ENCODE results near the gene PSPN.
A peak's percentile ranks its signal among the peaks of the same experiment; 100 is the strongest.

PSPN gene

DNA sequence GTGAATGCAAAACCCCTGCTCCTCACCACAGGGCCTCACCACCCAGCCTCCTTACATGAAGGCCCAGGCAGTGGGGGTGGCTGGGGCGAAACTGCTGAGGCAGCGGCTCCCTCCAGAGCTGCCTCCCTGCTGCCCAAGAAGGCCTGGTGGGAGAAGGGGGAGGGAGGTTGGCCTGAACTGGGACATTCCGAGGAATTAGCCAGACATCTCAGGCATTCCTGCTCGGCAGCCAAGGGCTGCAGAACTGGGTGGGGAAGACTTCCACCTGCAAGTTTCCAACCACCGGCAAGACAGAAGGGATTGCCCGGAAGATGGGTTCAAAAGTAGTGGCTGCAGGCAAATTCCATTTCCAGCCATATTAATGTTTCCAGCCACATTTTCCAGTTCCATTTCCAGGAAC lies 2.3 kb upstream of the PSPN start:
- no peak overlapping the region for H3K4me3 ChIP-seq
- no peaks in the 10 kb centered on the region for H3K27me3 ChIP-seq
- intact Hi-C loops (cut with DNase I; ENCODE audit: low total_unique reads): loop anchor here (10.0 kb wide), 1 partner anchor 357 kb away; the partner anchor contains the start of genes GPR108 and TRIP10
- peaks cover 0 to 28% (median 22%) of the 10 kb centered on the region in 4 donors for H3K4me1 ChIP-seq
- DNase-seq: no peak
- peaks cover 0 to 7% (median 0%) of the 10 kb centered on the region in 3 donors for H3K9me3 ChIP-seq
- TF ChIP-seq, protein P1, sequence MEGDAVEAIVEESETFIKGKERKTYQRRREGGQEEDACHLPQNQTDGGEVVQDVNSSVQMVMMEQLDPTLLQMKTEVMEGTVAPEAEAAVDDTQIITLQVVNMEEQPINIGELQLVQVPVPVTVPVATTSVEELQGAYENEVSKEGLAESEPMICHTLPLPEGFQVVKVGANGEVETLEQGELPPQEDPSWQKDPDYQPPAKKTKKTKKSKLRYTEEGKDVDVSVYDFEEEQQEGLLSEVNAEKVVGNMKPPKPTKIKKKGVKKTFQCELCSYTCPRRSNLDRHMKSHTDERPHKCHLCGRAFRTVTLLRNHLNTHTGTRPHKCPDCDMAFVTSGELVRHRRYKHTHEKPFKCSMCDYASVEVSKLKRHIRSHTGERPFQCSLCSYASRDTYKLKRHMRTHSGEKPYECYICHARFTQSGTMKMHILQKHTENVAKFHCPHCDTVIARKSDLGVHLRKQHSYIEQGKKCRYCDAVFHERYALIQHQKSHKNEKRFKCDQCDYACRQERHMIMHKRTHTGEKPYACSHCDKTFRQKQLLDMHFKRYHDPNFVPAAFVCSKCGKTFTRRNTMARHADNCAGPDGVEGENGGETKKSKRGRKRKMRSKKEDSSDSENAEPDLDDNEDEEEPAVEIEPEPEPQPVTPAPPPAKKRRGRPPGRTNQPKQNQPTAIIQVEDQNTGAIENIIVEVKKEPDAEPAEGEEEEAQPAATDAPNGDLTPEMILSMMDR (IDR thresholded peaks at IDR 0.05): no peak
- H3K36me3 ChIP-seq: peaks cover 37 to 63% (median 41%) of the 10 kb centered on the region in 3 donors
- H3K27ac ChIP-seq: peak overlapping the region; percentile 4 to 49

DNA sequence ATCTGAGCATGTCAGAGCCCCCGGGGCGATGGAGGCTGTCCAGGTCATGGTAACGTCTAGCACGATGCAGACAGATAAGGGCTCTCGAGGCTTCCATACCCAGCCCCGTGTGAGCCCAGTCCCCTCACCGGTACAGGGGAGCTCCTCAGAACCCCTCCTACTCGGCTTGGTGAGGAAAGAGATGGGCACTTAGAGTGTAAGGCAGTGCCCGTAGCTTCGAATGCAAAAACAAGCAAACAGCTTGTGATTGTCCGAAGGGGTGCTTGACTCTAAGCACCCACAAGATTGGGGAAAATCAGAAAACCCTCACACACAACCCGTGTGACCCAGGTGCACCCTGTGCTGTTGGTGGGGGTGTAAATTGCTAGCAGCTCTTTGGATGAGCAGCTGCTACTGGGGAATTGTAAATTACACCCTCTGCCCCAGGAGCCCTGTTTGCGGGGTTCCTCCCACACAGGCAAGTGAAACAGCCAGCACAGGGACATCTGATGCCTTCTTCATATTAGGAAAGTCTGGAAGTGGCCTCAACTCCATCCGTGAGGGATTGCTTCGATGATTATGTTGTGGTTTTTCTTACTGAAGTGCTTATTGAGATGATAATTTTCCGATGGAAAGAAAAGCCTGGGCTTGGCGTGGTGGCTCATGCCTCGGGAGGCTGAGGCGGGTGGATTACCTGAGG lies 918 bp upstream of the PSPN start:
- intact Hi-C loops (cut with DNase I; ENCODE audit: low total_unique reads): loop anchor here (10.0 kb wide), 1 partner anchor 358 kb away; the partner anchor contains the start of genes GPR108 and TRIP10
- TF ChIP-seq, protein P1 (IDR thresholded peaks at IDR 0.05): no peak
- DNase-seq: no peak
- Histone ChIP-seq H3K9me3 (peaks cover 0 to 7% (median 0%) of the 10 kb centered on the region in 3 donors), H3K27me3 (no peaks in the 10 kb centered on the region), H3K4me1 (peaks cover 0 to 32% (median 25%) of the 10 kb centered on the region in 4 donors), H3K4me3 (no peak overlapping the region), H3K36me3 (peaks cover 24 to 50% (median 30%) of the 10 kb centered on the region in 3 donors), H3K27ac (peak overlapping the region; percentile 8 to 25)

DNA sequence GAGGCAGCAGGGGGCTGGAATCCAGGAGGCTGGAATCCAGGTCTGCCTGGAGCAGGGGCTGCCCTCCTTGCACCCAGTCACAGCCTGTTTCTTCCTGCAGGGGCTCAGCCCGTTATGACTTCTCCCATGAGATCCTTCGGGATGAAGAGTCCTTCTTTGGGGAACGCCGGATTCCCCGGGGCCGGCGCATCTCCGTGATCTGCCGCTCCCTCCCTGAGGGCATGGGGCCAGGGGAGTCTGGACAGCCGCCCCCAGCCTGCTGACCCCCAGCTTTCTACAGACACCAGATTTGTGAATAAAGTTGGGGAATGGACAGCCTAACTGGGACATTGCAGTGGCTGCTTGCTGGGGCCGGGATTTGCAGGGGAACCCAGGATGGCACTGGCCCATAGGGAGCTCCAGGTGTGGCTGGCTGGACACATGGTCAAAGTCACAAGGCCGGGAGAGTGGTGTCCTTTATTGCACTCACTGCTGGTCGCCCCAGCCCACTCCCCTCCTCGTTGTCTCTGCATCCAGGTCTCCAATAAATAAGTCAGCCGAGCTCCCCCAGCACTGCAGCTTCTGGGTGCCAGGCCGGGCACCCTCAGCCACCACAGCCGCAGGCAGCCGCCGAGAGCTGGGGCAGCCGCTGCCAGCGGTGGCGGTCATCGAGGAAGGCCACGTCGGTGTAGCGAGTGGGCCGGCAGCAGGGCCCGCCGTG lies 872 bp downstream of the PSPN start:
- TF ChIP-seq, protein P1 (IDR thresholded peaks at IDR 0.05): no peak
- Histone ChIP-seq H3K9me3 (peaks cover 0 to 2% (median 0%) of the 10 kb centered on the region in 3 donors), H3K36me3 (peaks cover 6 to 32% (median 12%) of the 10 kb centered on the region in 3 donors), H3K4me1 (peaks cover 0 to 32% (median 25%) of the 10 kb centered on the region in 4 donors), H3K27me3 (no peaks in the 10 kb centered on the region), H3K4me3 (no peak overlapping the region), H3K27ac (peak overlapping the region in 1 of 2 donors; percentile 99)
- DNase-seq: no peak
- intact Hi-C loops (cut with DNase I; ENCODE audit: low total_unique reads): loop anchor here (10.0 kb wide), 1 partner anchor 360 kb away; the partner anchor contains the start of genes GPR108 and TRIP10

DNA sequence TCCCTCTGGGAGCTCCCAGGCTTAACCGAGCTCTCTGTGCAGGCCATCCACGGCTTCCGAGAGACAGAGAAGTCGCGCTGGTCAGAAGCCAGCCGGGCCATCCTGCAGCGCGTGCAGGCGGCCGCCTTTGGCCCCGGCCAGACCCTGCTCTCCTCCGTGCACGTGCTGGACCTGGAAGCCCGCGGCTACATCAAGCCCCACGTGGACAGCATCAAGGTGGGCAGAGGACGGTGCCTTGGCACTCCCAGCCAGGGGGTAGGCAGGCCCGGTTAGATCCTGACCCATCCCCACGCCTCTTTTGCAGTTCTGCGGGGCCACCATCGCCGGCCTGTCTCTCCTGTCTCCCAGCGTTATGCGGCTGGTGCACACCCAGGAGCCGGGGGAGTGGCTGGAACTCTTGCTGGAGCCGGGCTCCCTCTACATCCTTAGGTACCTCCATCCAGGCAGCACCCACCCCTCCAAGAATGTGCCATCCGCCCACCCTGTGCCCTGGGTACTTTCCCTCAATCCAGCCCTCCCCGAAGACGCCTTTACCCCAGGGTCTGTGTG lies 1.5 kb downstream of the PSPN start:
- peaks cover under 1 to 29% (median 7%) of the 10 kb centered on the region in 3 donors for H3K36me3 ChIP-seq
- peak overlapping the region; percentile 95 to 99 for H3K27ac ChIP-seq
- DNase-seq: no peak
- no peaks in the 10 kb centered on the region for H3K27me3 ChIP-seq
- no peaks in the 10 kb centered on the region for H3K9me3 ChIP-seq
- intact Hi-C loops (cut with DNase I; ENCODE audit: low total_unique reads): loop anchor here (10.0 kb wide), 1 partner anchor 361 kb away; the partner anchor contains the start of genes GPR108 and TRIP10
- H3K4me1 ChIP-seq: peaks cover 0 to 32% (median 25%) of the 10 kb centered on the region in 4 donors
- H3K4me3 ChIP-seq: peak overlapping the region; percentile 76 to 88
- TF ChIP-seq, protein P1 (IDR thresholded peaks at IDR 0.05): no peak

DNA sequence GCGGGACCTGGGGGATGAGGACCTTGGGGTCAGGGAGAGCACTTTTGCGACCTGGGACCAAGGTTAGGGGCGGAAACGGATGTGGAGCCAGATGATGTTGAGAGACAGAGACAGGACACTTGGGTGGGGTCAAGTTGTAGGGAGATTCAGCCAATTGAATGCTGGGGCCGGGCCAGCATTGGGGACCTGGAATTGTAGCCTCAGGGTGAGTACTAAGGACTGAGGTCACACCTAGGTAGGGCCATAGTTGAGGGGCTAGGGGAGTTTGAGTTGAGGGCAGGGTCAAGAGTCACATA lies 2.0 kb downstream of the PSPN start:
- DNase-seq: no peak
- peaks cover 0 to 32% (median 25%) of the 10 kb centered on the region in 4 donors for H3K4me1 ChIP-seq
- peaks cover 3 to 29% (median 7%) of the 10 kb centered on the region in 3 donors for H3K36me3 ChIP-seq
- H3K9me3 ChIP-seq: no peaks in the 10 kb centered on the region
- no peaks in the 10 kb centered on the region for H3K27me3 ChIP-seq
- H3K27ac ChIP-seq: peak overlapping the region; percentile 95 to 99
- H3K4me3 ChIP-seq: peak overlapping the region; percentile 76 to 88
- TF ChIP-seq, protein P1 (IDR thresholded peaks at IDR 0.05): no peak
- intact Hi-C loops (cut with DNase I; ENCODE audit: low total_unique reads): loop anchor here (2.0 to 10.0 kb wide), 2 partner anchors 51 to 361 kb away; partner anchors contain the start of genes GPR108, KHSRP and TRIP10

Measured in tibial artery (tissue), 4 donors.